NCI-H526 treated with DMSO at 0.1 percent for 48 hours (cell line): ENCODE data around the gene LCTL.
A peak's percentile ranks its signal among the peaks of the same experiment; 100 is the strongest.
"Not testable (repeated sequence)": the region's sequence is repeated elsewhere in the genome, so short reads cannot be mapped to it uniquely, and the experiment has no call there.

Experiments
- DNase-seq: peaks from one replicate; lab custom pipeline; 2025; lab: John Stamatoyannopoulos, UW

LCTL gene

DNA sequence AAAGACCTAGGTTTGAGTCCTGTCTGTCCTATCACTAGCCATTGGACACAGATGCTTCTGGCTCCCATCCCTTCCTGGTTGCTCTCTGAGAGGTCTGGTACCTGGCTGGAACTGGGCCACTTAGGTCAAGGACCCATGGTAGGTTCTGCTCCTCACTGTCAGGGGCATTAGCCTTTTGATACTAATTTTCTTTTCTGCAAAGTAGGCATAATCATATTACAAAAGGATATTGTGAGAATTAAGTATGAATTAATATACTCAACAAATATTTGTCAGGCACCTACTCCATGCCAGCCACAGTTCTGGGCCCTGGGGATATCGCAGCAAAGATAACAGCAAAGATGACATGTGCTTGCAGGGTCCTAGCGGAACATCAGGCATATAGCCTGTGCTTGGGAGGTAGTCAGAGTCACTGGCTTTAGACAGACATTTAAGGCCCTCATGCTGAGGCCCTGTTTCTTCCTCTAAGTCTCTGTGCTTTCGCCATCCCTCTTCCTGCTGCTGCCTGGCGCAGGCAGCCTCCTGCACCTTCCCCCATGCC, 25.6 kb upstream of the LCTL start:
- DNase-seq = no peak

DNA sequence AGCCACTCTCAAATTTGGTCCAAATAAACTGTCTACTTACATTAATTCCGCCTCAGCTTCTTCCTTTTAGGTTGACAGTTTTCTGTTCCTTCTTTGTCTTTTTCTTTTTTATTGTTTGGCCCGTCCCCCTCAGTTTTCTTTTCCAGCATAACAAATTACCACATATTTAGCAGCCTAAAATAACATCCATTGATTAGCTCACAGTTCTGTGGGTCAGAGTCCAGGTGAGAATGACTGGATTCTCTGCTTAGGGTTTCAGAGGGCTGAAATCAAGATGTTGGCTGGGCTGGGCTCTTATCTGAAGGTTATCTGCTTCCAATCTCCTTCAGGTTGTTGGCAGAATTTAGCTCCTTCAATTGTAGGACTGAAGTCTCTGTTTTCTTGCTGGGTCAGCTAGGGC, 24.6 kb upstream of the LCTL start:
- no peak for DNase-seq

DNA sequence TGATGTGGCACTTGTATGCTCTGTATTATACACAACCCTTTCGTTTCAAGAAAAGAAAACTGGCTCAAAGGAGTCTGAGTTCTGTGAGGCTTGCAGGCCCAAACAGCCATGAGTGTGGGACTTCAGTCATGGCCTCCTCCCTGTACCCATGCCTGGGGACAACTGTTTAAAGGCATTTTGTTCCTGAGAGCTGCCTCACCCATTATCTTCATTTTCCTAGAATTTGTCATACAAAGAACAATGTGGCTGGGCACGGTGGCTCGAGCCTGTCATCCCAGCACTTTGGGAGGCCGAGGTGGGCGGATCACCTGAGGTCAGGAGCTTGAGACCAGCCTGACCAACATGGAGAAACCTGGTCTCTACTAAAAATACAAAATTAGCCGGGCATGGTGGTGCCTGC, 23.6 kb upstream of the LCTL start:
- DNase-seq = not testable (repeated sequence)

DNA sequence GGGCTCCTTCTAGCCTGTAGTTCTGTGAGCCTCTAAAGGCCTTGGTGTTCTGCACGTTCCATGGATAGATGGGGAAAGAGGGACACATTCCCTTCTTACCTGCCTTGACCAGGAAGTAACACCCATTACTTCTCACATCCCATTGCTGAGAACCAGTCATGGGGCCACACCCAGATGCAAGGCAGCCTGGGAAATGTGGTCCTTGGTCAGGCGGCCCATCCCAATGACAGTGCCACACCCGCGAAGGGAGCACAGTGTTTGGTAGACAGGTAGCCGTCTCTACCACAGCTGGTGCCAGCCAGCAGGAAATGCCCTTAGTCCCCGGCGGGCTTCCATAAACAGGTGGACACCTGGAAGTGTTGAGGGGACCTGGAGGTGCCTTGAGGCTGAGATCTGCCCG, 23.2 kb upstream of the LCTL start:
- no peak for DNase-seq

DNA sequence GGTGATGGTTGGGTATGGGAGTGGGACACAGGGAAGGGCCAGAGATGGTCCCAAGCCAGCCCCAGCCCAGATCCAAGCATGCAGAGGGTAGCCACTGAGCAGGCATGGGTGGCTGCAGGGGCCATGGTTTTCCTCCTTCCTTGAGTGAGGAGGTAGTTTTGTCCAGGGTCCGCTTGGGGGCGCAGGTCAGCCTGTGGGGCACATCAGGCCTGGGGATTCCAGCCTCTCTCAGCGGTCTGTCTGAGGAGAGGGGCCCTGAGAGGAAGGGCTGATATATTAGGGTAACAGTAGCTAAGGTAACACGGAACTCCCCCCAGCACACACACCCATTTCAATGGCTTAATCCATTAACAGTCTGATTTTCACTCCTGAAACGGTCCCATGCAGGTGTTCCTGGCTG, 22.7 kb upstream of the LCTL start:
- no peak for DNase-seq

DNA sequence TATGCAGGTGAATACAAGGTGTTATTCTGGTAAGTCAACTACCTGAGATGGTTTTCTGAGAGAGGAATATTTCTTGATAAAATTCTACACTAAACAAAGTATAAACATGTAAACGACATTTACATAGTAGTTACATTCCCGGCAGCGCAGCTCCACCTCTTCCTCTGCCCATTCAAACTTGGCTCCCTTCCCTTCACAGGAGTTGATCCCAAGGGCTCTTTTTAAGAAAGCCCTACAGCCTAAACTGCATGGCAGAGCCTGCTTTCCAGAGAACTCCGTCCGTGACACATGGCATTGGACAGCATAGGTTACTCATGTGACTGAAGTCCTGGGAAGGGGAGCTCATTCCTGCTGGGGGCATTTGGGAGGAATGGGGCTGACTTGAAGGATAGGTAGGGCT, 22.0 kb upstream of the LCTL start:
- no peak for DNase-seq

DNA sequence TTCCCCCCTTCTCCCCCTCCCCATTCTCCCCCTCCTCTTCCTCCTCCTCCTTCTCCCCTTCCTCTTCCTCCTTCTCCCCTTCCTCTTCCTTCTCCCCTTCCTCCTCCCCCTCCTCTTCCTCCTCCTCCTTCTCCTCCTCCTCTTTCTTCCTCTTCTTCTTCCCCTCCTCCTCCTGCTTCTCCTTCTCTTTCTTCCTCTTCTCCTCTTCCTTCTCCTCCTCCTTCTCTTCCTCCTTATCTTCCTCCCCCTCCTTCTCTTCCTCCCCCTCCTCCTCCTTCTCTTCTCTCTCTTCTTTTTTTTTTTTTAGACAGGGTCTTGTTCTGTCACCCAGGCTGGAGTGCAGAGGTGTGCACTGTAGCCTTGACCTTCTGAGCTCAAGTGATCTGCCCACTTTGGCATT, 21.2 kb upstream of the LCTL start:
- DNase-seq = no peak

DNA sequence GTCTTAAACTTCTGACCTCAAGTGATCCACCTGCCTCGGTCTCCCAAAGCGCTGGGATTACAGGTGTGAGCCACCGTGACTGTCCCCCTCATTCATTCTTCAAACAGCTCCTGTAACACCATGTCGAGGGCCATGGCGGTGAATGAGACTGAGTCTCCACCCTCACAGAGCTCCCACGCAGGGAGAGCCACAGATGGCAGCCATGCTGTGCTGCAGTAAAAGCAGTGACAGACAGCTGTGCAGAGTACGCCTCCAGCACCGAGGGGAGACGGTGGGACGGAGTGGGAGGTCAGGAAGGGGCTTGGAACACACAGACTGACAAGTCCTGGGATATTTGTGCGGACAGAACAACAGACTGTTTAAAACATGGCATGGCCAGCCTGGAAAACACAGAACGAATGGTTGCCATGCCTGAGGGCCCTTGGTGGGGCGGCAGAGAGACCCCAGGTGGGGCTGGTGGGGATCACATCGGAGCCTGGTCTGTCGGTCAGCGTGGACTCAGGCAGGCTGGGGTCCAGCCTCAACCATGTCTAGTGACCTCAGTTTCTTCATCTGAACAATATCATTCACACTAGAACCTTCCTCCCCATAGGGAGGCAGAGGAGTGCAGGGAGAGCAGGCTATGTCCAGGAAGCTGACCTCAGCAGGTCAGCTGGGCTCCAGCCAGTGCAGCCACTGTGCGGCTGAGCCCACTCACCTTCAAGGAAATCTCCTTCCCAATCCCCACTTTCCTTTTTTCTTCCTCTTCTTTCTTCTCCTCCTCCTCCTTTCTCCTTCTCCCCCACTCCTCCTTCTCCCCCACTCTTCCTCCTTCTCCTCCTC, 20.6 kb upstream of the LCTL start:
- no peak for DNase-seq

DNA sequence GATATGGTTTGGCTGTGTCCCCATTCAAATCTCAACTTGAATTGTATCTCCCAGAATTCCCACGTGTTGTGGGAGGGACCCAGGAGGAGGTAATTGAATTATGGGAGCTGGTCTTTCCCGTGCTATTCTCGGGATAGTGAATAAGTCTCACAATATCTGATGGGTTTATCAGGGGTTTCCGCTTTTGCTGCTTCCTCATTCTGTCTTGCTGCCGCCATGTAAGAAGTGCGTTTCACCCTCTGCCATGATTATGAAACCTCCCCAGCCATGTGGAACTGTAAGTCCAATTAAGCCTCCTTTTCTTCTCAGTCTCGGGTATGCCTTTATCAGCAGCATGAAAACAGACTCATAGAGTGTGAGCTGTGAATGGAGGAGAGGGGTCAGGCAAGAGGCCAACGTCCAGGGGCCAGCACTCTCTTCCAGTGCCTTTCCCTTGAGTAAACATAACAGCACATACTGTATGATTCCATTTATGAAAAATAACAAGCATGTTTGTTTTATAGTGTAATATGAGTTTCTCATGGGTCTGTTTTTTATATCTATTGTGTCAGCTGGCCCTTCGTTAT, 16.3 kb upstream of the LCTL start:
- DNase-seq = no peak

DNA sequence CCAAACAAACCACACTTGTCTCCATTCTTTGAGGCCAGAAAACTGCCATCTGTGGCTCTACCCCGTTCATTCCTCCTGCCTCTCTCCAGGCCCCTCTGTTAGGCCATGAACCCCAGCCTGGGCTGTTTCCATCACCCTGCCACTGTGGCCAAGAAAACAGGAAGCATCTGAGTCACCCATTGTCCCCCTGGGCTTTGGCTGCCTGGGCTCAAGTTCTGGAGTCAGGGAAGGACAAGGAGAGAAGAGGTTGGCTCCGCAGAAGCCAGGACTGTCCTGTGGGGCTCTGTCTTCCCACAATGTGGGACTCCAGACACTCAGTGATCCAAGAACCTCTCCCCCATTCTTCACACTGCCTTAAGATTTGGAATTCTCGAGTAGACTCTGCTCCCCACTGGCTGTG, 14.8 kb upstream of the LCTL start:
- no peak for DNase-seq

DNA sequence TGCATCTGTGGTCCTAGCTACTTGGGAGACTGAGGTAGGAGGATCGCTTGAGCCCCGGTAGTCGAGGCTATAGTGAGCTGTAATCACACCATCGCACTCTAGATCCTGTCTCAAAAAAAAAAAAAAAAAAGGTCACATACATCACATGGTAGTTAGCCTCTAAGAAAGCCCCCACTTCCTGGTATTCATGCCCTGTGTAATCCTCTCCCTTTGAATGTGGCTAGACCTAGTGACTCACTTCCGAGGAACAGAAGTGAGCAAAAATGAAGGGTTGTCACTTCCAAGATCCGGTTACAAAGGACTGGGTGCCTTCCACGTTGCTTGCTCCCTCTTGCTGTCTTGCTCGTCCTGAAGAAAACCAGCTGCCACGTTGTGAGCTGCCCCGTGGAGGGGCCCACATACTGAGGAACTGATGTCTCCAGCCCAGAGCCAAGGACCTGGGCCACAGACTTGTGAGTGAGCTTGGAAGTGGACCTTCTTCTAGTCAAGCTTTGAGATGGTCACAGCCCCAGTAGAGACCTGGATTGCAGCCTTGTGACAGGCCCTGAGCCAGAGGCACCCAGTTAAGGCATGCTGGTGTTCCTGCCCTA, 12.6 kb upstream of the LCTL start:
- DNase-seq = no peak

DNA sequence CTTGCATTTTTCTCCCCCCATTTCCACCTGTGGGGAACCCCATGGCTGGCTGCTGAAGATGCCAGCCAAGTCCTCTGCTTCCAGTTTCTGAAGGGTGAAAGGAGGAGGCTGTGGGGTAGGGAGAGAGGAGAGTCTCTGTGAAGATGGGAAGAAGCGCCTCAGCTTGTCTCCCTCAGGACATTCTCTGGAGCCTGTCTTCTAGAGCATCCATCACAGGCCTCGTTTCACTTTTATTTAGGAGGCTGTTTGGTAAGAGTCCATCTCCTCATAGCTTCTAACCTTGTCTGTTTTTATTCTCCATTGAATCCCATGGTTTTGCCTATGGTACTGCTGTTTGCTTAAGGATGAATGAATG, 8.8 kb upstream of the LCTL start:
- no peak for DNase-seq

DNA sequence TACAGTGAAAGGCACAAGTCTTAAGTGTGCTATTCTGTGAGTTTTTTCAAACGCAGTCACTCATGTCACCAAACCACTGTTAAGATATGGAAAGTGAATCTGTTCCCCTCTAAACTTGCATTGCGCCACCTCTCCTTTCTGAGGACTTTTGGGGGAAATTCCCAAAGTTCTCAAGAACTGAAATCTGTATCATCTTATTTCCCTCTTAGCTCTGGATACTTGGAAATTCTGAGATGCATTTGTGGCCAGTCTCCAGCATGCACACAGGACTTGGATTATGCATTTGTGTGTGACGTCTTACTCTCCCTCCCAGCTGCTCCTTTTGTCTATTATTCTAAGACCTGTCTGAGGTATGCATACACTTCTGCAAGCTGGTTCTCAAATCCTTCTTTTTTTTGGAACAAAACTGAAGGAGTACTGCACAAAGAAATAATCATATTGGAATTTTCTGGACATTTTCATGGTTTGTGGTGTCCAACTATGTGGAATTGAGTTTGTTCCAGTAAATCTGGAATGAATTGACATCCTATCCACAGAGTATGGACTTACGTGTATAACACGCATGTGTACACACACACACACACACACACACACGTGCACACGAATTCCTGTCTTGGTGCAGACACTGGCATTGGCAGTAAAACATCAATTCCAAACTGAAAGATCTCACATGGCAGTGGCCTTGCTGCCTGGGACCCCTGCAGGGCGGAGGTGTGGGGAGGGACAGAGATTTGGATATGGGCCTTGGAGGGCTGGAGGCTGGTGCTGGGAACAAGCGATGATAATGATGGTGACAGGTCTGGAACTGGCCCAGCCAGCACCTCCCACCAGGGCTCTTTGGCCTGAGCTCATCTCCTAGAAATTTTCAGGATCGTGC, 8.2 kb upstream of the LCTL start:
- no peak for DNase-seq

DNA sequence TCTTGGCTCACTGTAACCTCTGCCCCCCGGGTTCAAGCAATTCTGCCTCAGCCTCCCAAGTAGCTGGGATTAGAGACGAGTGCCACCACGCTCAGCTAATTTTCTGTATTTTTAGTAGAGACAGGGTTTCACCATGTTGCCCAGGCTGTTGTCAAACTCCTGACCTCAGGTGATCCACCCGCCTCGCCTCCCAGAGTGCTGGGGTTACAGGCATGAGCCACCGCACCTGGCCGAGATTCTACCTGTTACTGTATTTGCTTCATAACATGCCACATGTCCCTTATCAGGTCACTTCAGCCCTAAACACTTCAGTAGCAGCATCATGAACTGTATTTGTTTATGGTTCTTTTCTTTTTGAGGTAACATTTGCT, 7.5 kb upstream of the LCTL start:
- no peak for DNase-seq

DNA sequence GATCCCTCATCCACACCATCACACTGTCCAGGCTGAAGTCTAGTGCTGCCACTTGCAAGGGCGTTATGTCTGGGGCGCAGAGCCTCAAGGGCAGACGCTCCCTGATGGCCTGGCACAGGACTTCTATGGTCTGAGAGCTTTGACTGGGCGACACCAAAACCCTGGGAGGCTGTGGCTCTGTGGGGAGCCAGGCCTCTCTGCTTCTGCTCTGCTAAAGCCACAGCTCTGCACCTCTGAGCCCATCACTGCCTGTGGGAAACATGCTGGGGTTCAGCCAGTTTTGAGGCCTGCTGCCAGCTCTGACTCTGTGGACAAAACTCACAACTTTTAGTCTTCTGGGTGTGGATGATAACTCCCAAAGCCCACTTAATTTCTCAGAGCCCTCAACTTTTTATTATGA, 6.3 kb upstream of the LCTL start:
- no peak for DNase-seq

DNA sequence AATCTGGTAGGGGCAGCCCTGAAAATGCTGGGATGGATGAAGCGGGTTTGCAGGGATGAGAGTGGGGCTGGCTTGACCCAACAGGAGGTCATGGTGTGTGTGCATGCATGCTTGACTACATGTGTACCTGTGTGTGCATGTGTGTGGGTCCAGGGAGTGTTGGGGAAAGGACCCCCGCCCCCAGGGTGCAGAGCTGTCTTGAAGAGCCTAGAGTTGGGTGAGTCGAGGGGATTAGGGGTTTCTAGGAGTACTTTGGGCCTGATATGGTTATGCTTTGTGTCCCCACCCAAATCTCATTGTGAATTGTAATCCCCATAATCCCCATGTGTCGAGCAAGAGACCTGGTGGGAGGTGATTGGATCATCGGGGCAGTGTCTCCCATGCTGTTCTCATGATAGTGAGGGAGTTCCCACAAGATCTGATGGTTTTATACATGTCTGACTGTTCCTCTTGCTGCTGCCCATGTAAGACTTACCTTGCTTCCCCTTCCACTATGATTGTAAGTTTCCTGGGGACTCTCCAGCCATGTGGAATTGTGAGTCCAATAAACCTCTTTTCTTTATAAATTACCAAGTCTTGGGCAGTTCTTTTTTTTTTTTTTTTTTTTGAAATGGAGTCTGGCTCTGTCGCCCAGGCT, 5.2 kb upstream of the LCTL start:
- DNase-seq = no peak

DNA sequence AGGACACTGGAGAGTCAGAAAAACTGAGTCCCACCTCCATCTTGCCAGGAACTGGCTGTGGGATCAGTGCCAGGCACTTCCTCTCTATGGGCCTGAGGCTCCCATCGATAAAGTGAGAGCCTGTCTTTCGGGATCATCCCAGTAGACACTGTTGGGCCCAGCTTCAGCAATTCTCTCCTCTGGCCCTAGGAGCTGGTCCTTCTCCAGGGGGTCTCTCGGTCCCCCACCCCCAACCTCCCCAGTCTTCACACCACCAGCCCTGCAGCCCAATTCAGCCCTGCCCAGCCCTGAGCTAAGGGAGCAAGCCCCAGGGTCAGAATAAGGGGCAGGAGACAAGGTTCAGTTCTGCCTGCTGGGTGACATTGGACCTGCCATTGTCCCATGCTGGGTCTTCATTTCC, 4.5 kb upstream of the LCTL start:
- no peak for DNase-seq

DNA sequence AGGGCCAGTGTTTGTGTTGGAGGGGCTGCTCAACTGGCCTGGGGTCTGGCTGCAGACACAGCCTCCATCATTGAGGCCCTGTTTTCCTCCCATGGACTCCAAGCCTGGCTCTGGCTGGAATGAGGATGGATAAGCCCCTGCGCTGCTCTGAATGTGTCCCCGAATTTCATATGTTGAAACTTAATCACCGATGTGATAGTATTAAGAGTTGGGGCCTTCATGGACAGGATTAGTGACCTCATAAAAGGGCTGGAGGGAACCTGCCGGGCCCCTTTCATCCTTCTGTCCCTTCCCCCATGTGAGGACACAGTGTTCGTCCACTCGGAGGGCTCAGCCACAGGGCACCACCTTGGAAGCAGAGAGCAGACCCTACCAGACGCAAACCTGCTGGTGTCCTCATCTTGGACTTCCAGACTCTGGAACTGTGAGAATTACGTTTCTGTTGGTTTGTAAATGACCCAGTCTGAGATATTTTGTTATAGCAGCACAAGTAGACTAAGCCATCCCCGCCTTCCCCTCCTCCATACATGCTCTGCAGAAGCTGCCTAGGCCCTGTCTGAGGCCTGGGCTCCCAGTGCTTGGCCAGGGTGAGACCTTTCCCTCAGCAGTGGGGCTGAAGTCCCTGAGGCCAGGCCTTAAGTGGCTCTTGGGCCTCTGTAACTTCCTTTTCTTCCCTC, 3.8 kb upstream of the LCTL start:
- no peak for DNase-seq

DNA sequence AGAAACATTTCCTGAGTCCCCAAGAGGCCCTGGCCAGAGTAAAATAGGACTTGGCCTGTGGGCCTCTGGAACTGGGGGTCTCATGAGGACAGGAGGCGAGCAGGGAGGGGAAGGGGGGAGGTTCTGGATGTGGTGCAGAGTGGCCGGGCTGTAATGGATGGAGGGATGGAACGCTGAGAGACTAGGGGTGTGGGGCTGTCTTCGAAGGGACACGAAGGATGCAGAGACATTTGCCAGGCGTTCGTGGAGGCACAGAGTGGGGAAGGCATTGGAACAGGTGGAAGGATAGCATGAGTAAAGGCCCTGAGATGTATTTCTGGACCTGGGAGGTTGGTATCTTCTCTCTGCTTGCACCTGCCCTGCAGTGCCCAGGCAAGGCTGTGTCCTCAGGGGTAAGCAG, 2.1 kb upstream of the LCTL start:
- no peak for DNase-seq

DNA sequence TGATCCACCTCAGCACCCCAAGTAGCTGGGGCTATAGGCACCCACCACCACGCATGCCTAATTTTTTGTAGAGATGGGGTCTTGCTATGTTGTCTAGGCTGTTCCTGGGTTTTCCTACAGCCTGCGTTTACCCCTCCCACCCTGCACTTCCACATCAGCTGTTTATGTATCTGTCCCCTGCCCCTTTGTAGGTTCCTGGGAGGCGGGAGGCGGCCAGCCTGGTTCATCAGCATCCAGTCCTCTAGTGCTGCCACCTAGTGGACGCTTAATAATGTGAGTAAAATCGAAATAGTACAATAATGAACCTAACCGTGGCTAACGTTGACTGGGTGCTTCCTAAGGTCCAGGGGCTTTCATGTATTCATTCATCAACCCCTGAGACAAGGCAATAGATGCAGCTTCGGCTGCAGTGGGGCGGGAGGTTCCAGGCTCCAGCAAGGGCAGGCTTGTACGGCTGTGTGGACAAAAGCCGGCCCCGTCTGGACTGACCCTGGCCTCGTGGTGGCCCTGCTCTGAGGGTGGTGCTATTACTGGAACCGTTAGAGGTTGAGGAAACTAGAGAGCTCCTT, 1.2 kb upstream of the LCTL start:
- DNase-seq = peak; percentile 29

DNA sequence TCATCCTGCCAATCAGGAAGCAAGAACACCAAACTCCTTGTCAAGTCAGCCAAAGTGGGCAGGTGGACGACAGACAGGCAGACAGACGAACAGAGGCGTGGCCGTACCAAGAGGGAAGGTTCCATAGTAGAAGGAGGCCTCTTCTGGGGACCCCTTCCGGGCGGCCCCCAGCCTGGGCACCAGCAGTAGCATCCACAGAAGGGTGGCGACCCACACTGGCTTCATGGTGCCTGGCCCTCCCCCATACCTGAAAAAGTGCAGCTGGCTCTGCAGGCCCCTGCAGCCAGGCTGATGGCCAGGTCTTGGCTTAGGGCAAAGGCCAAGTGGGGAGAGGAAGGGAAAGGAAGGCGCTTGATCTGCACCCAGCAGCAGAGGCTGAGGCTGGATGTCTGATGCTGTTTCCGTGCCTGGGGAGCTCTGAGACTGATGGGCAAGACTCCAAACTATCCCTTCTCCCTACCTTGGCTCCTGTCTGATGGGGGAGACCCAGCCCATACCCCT, 607 bp downstream of the LCTL start:
- DNase-seq = no peak
